ENCODE data around the gene BLVRA.
"Not testable (repeated sequence)": the region's sequence is repeated elsewhere in the genome, so short reads cannot be mapped to it uniquely, and the experiment has no call there.

BLVRA gene

DNA sequence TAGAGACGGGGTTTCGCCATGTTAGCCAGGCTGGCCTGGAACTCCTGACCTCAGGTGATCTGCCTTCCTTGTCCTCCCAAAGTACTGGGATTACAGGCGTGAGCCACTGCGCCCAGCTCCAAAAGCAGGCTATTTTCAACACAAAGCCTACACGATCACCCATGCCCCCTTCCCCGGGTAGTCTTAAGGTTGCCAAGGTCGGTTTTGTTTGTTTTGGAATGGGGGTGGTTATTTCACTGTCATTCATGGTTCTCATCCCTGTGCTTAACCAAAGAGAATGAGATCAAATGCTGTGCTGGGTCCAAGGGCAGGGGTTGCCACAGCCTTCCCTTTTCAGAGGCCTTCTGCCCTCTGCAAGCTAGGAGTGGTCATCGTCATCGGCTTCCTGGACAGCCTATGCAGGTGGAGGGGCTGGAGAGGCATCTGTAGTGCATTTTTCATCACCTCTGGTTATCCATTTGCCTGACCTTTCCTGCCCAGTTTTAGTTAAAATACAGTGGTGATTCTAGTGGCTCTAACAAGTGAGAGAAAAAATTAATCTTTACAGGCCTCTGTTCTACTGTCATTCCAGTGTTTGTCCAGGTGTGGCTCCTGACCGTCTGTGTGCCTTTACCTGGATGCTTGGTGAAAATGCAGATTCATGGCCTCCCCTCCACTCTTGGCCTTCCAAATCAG is 11.4 kb downstream of the BLVRA start:
- Histone ChIP-seq H3K27me3 (ENCODE audit: control insufficient read depth, low read length) (peaks cover 4% of the 10 kb centered on the region), H3K4me3 (ENCODE audit: low read length) (no peak overlapping the region), H3K9me3 (ENCODE audit: control insufficient read depth, insufficient read depth, low read length) (no peaks in the 10 kb centered on the region), H3K36me3 (ENCODE audit: control insufficient read depth, low read length) (no peaks in the 10 kb centered on the region), H3K4me2 (ENCODE audit: low read length) (no peak overlapping the region), H4K20me1 (ENCODE audit: control insufficient read depth, insufficient read depth, low read depth, low read length) (no peaks in the 10 kb centered on the region), H3K27ac (ENCODE audit: low read depth, low read length) (no peak overlapping the region), H3F3A (ENCODE audit: control insufficient read depth, insufficient read depth) (no peaks in the 10 kb centered on the region), H3K79me2 (ENCODE audit: control insufficient read depth, low read length) (no peaks in the 10 kb centered on the region), H3K9me2 (replicated peaks; ENCODE audit: control insufficient read depth, low read length) (no peaks in the 10 kb centered on the region), H3K4me1 (ENCODE audit: control insufficient read depth, low read length) (no peaks in the 10 kb centered on the region)
- TF ChIP-seq EZH2phosphoT487 (IDR thresholded peaks at IDR 0.05; ENCODE audit: borderline replicate concordance, low read length), result no peak
- TF ChIP-seq, protein P1, sequence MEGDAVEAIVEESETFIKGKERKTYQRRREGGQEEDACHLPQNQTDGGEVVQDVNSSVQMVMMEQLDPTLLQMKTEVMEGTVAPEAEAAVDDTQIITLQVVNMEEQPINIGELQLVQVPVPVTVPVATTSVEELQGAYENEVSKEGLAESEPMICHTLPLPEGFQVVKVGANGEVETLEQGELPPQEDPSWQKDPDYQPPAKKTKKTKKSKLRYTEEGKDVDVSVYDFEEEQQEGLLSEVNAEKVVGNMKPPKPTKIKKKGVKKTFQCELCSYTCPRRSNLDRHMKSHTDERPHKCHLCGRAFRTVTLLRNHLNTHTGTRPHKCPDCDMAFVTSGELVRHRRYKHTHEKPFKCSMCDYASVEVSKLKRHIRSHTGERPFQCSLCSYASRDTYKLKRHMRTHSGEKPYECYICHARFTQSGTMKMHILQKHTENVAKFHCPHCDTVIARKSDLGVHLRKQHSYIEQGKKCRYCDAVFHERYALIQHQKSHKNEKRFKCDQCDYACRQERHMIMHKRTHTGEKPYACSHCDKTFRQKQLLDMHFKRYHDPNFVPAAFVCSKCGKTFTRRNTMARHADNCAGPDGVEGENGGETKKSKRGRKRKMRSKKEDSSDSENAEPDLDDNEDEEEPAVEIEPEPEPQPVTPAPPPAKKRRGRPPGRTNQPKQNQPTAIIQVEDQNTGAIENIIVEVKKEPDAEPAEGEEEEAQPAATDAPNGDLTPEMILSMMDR (IDR thresholded peaks at IDR 0.05; ENCODE audit: low read depth, low read length, poor library complexity, severe bottlenecking), result no peak

DNA sequence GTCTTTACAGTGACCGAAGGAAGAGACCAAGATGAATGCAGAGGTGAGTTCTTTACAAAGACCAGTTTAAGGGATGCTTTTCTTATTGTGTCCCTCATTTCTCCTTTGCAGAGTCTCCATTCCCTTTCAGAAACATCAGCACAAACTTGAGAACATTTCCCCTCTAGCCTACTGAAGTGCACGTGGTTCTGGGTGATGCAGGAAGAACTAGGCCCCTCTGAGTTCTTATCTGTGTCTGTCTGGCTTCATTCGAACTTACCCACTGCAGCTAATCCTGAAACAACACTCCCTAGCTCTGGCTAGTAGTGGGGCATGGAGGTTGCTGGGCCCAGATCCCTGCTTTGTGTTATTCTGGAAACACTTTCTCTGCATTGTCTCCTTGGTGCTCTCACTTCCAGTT is 12.6 kb downstream of the BLVRA start:
- Histone ChIP-seq H3K9me3 (ENCODE audit: control insufficient read depth, insufficient read depth, low read length) (no peaks in the 10 kb centered on the region), H3K27me3 (ENCODE audit: control insufficient read depth, low read length) (peaks cover 2% of the 10 kb centered on the region), H3K27ac (ENCODE audit: low read depth, low read length) (no peak overlapping the region), H4K20me1 (ENCODE audit: control insufficient read depth, insufficient read depth, low read depth, low read length) (no peaks in the 10 kb centered on the region), H3K4me1 (ENCODE audit: control insufficient read depth, low read length) (no peaks in the 10 kb centered on the region), H3K79me2 (ENCODE audit: control insufficient read depth, low read length) (no peaks in the 10 kb centered on the region), H3K36me3 (ENCODE audit: control insufficient read depth, low read length) (no peaks in the 10 kb centered on the region), H3F3A (ENCODE audit: control insufficient read depth, insufficient read depth) (no peaks in the 10 kb centered on the region), H3K4me2 (ENCODE audit: low read length) (no peak overlapping the region), H3K9me2 (replicated peaks; ENCODE audit: control insufficient read depth, low read length) (no peaks in the 10 kb centered on the region), H3K4me3 (ENCODE audit: low read length) (no peak overlapping the region)
- TF ChIP-seq, protein P1 (IDR thresholded peaks at IDR 0.05; ENCODE audit: low read depth, low read length, poor library complexity, severe bottlenecking), result no peak
- TF ChIP-seq EZH2phosphoT487 (IDR thresholded peaks at IDR 0.05; ENCODE audit: borderline replicate concordance, low read length), result no peak

DNA sequence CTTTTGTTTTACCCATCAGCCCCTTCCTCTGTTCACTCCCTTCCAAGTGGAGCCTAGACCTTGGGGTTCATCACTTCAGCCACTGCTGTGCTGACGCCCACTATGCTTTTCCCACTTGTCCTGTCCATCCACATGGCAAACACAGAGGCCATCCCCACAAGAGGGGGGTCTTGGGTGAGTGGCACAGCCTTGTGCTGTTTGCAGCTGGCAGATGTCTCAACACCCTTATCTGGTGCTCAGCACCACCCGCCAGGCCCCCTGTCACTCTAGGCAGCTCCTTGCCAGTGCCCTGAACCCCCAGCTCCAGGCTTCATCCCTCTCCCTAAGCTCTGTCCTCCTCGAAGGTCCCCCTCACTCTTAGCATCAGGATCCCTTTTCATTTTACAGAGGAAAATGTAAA is 13.1 kb downstream of the BLVRA start:
- no peaks in the 10 kb centered on the region for H3F3A ChIP-seq (ENCODE audit: control insufficient read depth, insufficient read depth)
- no peak overlapping the region for H3K4me2 ChIP-seq (ENCODE audit: low read length)
- no peaks in the 10 kb centered on the region for H3K79me2 ChIP-seq (ENCODE audit: control insufficient read depth, low read length)
- no peaks in the 10 kb centered on the region for H3K9me3 ChIP-seq (ENCODE audit: control insufficient read depth, insufficient read depth, low read length)
- H3K27ac ChIP-seq (ENCODE audit: low read depth, low read length), result no peak overlapping the region
- TF ChIP-seq, protein P1 (IDR thresholded peaks at IDR 0.05; ENCODE audit: low read depth, low read length, poor library complexity, severe bottlenecking), result no peak
- TF ChIP-seq EZH2phosphoT487 (IDR thresholded peaks at IDR 0.05; ENCODE audit: borderline replicate concordance, low read length), result no peak
- no peaks in the 10 kb centered on the region for H3K36me3 ChIP-seq (ENCODE audit: control insufficient read depth, low read length)
- no peaks in the 10 kb centered on the region for H3K9me2 ChIP-seq (replicated peaks; ENCODE audit: control insufficient read depth, low read length)
- H3K4me1 ChIP-seq (ENCODE audit: control insufficient read depth, low read length), result no peaks in the 10 kb centered on the region
- H4K20me1 ChIP-seq (ENCODE audit: control insufficient read depth, insufficient read depth, low read depth, low read length), result no peaks in the 10 kb centered on the region
- peaks cover 2% of the 10 kb centered on the region for H3K27me3 ChIP-seq (ENCODE audit: control insufficient read depth, low read length)
- H3K4me3 ChIP-seq (ENCODE audit: low read length), result no peak overlapping the region

DNA sequence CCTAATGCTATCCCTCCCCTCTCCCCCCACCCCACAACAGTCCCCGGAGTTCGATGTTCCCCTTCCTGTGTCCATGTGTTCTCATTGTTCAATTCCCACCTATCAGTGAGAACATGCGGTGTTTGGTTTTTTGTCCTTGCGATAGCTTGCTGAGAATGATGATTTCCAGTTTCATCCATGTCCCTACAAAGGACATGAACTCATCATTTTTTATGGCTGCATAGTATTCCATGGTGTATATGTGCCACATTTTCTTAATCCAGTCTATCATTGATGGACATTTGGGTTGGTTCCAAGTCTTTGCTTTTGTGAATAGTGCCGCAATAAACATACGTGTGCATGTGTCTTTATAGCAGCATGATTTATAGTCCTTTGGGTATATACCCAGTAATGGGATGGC is 14.8 kb downstream of the BLVRA start:
- H3K4me1 ChIP-seq (ENCODE audit: control insufficient read depth, low read length); H3K36me3 ChIP-seq (ENCODE audit: control insufficient read depth, low read length); H3F3A ChIP-seq (ENCODE audit: control insufficient read depth, insufficient read depth); H3K79me2 ChIP-seq (ENCODE audit: control insufficient read depth, low read length); H4K20me1 ChIP-seq (ENCODE audit: control insufficient read depth, insufficient read depth, low read depth, low read length); H3K27me3 ChIP-seq (ENCODE audit: control insufficient read depth, low read length); H3K9me2 ChIP-seq (replicated peaks; ENCODE audit: control insufficient read depth, low read length); H3K9me3 ChIP-seq (ENCODE audit: control insufficient read depth, insufficient read depth, low read length); H3K4me3 ChIP-seq (ENCODE audit: low read length); H3K4me2 ChIP-seq (ENCODE audit: low read length); H3K27ac ChIP-seq (ENCODE audit: low read depth, low read length): not testable (repeated sequence)

DNA sequence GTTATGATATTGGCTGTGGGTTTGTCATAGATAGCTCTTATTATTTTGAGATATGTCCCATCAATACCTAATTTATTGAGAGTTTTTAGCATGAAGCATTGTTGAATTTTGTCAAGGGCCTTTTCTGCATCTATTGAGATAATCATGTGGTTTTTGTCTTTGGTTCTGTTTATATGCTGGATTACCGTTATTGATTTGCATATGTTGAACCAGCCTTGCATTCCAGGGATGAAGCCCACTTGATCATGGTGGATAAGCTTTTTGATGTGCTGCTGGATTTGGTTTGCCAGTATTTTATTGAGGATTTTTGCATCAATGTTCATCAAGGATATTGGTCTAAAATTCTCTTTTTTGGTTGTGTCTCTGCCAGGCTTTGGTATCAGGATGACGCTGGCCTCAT is 16.8 kb downstream of the BLVRA start:
- not testable (repeated sequence) for H3K4me2 ChIP-seq (ENCODE audit: low read length); H3K9me2 ChIP-seq (replicated peaks; ENCODE audit: control insufficient read depth, low read length); H3K27ac ChIP-seq (ENCODE audit: low read depth, low read length); H3K36me3 ChIP-seq (ENCODE audit: control insufficient read depth, low read length); H3K4me1 ChIP-seq (ENCODE audit: control insufficient read depth, low read length); H4K20me1 ChIP-seq (ENCODE audit: control insufficient read depth, insufficient read depth, low read depth, low read length); H3K79me2 ChIP-seq (ENCODE audit: control insufficient read depth, low read length); H3K9me3 ChIP-seq (ENCODE audit: control insufficient read depth, insufficient read depth, low read length); H3K4me3 ChIP-seq (ENCODE audit: low read length); H3K27me3 ChIP-seq (ENCODE audit: control insufficient read depth, low read length); H3F3A ChIP-seq (ENCODE audit: control insufficient read depth, insufficient read depth)
